Measurements from ENCODE around the gene JAML.

Gene JAML

GRCh38 chr11:118240999-118241763, 16.4 kb upstream of the JAML start:
- DNase-seq (ENCODE audit: low read depth, low spot score), result peak; percentile 17

GRCh38 chr11:118239509-118240205, 14.8 kb upstream of the JAML start:
- no peak for DNase-seq (ENCODE audit: low read depth, low spot score)

GRCh38 chr11:118238929-118239328, 14.1 kb upstream of the JAML start:
- no peak for DNase-seq (ENCODE audit: low read depth, low spot score)

- no peak for DNase-seq (ENCODE audit: low read depth, low spot score)
Measured at GRCh38 chr11:118238421-118238820, 13.6 kb upstream of the JAML start.

GRCh38 chr11:118236170-118236569, 11.4 kb upstream of the JAML start:
- DNase-seq (ENCODE audit: low read depth, low spot score), result no peak

GRCh38 chr11:118234833-118235232, 10.0 kb upstream of the JAML start:
- DNase-seq (ENCODE audit: low read depth, low spot score), result no peak

GRCh38 chr11:118233850-118234249, 9.0 kb upstream of the JAML start:
- no peak for DNase-seq (ENCODE audit: low read depth, low spot score)

- no peak for DNase-seq (ENCODE audit: low read depth, low spot score)
Measured at GRCh38 chr11:118233377-118233776, 8.6 kb upstream of the JAML start.

GRCh38 chr11:118232659-118233058, 7.8 kb upstream of the JAML start:
- DNase-seq (ENCODE audit: low read depth, low spot score), result no peak

GRCh38 chr11:118231461-118231860, 6.7 kb upstream of the JAML start:
- no peak for DNase-seq (ENCODE audit: low read depth, low spot score)

- no peak for DNase-seq (ENCODE audit: low read depth, low spot score)
Measured at GRCh38 chr11:118230088-118230487, 5.3 kb upstream of the JAML start.

GRCh38 chr11:118229274-118229847, 4.5 kb upstream of the JAML start:
- DNase-seq (ENCODE audit: low read depth, low spot score), result no peak

- no peak for DNase-seq (ENCODE audit: low read depth, low spot score)
Measured at GRCh38 chr11:118227865-118228785, 3.3 kb upstream of the JAML start.

- no peak for DNase-seq (ENCODE audit: low read depth, low spot score)
Measured at GRCh38 chr11:118226781-118227180, 2.0 kb upstream of the JAML start.

GRCh38 chr11:118226296-118226695, 1.5 kb upstream of the JAML start:
- DNase-seq (ENCODE audit: low read depth, low spot score), result no peak

GRCh38 chr11:118223992-118224391, 819 bp downstream of the JAML start:
- DNase-seq (ENCODE audit: low read depth, low spot score), result no peak

GRCh38 chr11:118223570-118223969, 1.2 kb downstream of the JAML start:
- no peak for DNase-seq (ENCODE audit: low read depth, low spot score)

GRCh38 chr11:118222437-118222836, 2.4 kb downstream of the JAML start:
- no peak for DNase-seq (ENCODE audit: low read depth, low spot score)

- no peak for DNase-seq (ENCODE audit: low read depth, low spot score)
Measured at GRCh38 chr11:118221419-118221818, 3.4 kb downstream of the JAML start.

- DNase-seq (ENCODE audit: low read depth, low spot score), result no peak
Measured at GRCh38 chr11:118219732-118220131, 5.1 kb downstream of the JAML start.

GRCh38 chr11:118219244-118219643, 5.6 kb downstream of the JAML start:
- no peak for DNase-seq (ENCODE audit: low read depth, low spot score)

GRCh38 chr11:118217575-118217974, 7.2 kb downstream of the JAML start:
- DNase-seq (ENCODE audit: low read depth, low spot score), result no peak

Measured in astrocyte of the hippocampus (primary cell).